Stomach (tissue), 9 donors: ENCODE data around the gene MAP4K5. TPM values are rescaled to one million over a fixed set of nuclear protein-coding genes. Genes with fewer than 3 reads are reported as not detected.
A peak's percentile ranks its signal among the peaks of the same experiment; 100 is the strongest.
"Not testable (repeated sequence)": the region's sequence is repeated elsewhere in the genome, so short reads cannot be mapped to it uniquely, and the experiment has no call there.

Experiments used
- DNase-seq, 2 donors: peaks; one replicate each; pipeline versions ENCODE4 v3.0.0 to v3.0.0-alpha.2; 2013 to 2019
- H3K27ac ChIP-seq, 5 donors: fragments of 200-600 bp in 4 of 5; sonication (generic) in 4 of 5; one replicate each; pipeline ENCODE4 v1.5.1; 2013 to 2019; ENCODE audit warnings: mild to moderate bottlenecking in 1 of 5, moderate library complexity in 1 of 5
- H3K27me3 ChIP-seq, 3 donors: fragments of 200-600 bp; sonication (generic); one replicate each; pipeline ENCODE4 v1.5.1; 2017 to 2019; ENCODE audit warnings: mixed run types in 1 of 3
- H3K36me3 ChIP-seq, 4 donors: fragments of 200-600 bp; sonication (generic); 1 replicate in 3 of 4; 2 replicates in 1 of 4; pipeline ENCODE4 v1.5.1; 2016 to 2019
- H3K4me1 ChIP-seq, 4 donors: fragments of 200-600 bp; sonication (generic); one replicate each; pipeline ENCODE4 v1.5.1; 2016 to 2019
- H3K4me3 ChIP-seq, 4 donors: fragments of 200-600 bp; sonication (generic) in 3 of 4; one replicate each; pipeline ENCODE4 v1.5.1; 2016 to 2019; ENCODE audit warnings: mild to moderate bottlenecking in 1 of 4
- H3K9me3 ChIP-seq, 4 donors: fragments of 200-600 bp; sonication (generic); one replicate each; pipeline ENCODE4 v1.5.1; 2016 to 2019
- EP300 ChIP-seq: sonication (generic); formaldehyde crosslinking; IDR thresholded peaks from one replicate; pipeline ENCODE4 v1.6.1; 2017; ENCODE audit warnings: antibody characterized with exemption
- POLR2A ChIP-seq, 4 donors: fragments of 450-650 bp; IDR thresholded peaks; one replicate each; pipeline ENCODE4 v1.6.1; 2016; ENCODE audit warnings: antibody characterized with exemption in 4 of 4, control low read depth in 2 of 4, mild to moderate bottlenecking in 1 of 4, moderate library complexity in 1 of 4
- POLR2AphosphoS5 ChIP-seq, 3 donors: sonication (generic); formaldehyde crosslinking; IDR thresholded peaks; one replicate each; pipeline ENCODE4 v1.6.1; 2016; ENCODE audit warnings: antibody characterized with exemption in 3 of 3
- WGBS, 5 donors: extraction: QIAGEN DNeasy Blood & Tissue Kit in 3 of 5; methylation state at CpG; one replicate each; pipeline versions ENCODE4 v1.1.5 to v1.1.7; 2013 to 2018; 5-methylcytosine and 5-hydroxymethylcytosine counted together
- intact Hi-C: fragments of 100-400 bp; cut with DNase I; formaldehyde crosslinking; loops from one replicate; pipeline ENCODE4 v1.15.1; 2023; ENCODE audit warnings: low total_unique reads
- polyA plus RNA-seq, 3 donors: library from polyadenylated mRNA; stranded (reverse); fragments of 200-250 nt; gene quantifications; one replicate each; pipeline ENCODE4 v1.2.3, GENCODE V29; 2013
- total RNA-seq, 5 donors: library from RNA; depleted of rRNA; stranded (reverse); fragments of >200 nt; gene quantifications; one replicate each; pipeline versions ENCODE4 v1.1.0 to v1.2.3, GENCODE V29; 2014 to 2016
- TF ChIP-seq, protein P1 (sequence below), 7 experiments: fragments of 450-650 bp in 4 of 7; fragments of 200-600 bp in 3 of 7; sonication (generic) in 3 of 7; IDR thresholded peaks; one replicate each; pipeline ENCODE4 v1.5.1; 2016 to 2019; ENCODE audit warnings: antibody characterized with exemption in 7 of 7, control low read depth in 2 of 7, mild to moderate bottlenecking in 1 of 7
- donor health status: healthy with polysubstance abuse.
- donor health status: Bipolar disorder and iron deficiency.
- donor health status: healthy.

MAP4K5 gene
- total and polyA plus RNA-seq, 8 donors: 6.4 to 297 (median 77.3) TPM

DNA sequence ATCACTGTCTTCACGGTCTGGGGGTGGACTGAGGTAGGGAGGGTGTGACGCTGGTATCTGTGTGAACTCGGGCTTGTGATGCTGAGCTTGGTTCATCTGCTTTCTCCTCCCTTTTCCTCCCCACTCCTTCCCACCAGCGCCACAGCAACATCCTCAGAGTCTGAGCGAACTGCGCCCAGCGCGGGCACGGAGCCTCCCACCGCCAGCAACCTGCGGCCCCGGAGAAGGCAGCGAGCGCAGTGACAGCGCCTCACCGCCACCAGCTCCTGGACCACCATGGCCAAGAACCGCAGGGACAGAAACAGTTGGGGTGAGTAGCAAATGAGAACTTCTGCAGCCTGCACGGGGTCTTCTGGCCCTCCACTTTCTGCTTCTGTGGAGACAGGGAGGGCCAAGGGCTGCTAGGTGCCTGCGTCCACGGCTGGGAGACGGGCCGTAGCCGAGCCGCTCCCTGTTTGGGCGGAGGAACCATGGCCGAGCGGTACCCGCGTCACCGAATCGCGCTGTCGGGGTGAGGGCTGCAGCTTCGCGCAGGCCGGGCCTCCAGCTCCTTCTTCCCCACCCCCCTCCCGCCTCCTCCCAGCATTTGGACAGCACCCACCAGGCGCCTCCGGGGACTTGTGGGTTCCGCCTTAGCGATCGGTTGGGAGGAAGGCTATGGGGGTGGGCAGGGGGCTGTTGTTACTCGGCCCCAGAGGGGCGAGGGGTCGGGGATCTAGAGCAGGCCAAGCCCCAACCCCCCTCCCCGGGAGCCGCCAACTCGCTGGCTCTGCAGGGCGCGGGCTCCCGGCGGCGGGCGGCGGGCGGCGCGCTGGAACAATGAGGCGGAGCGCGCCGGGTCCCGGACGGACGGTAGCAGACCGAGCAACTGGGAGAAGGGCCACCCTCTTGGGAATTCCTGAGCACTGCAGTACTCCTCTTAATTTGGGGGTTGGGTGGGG lies 27.9 kb upstream of the MAP4K5 start, which contains the start of gene ATL1:
TSS of gene ATL1 (plus strand) at position 156 of the 941 bp plus-strand sequence. CDS start at position 277, 121 bp downstream.
- TF ChIP-seq, protein P1, sequence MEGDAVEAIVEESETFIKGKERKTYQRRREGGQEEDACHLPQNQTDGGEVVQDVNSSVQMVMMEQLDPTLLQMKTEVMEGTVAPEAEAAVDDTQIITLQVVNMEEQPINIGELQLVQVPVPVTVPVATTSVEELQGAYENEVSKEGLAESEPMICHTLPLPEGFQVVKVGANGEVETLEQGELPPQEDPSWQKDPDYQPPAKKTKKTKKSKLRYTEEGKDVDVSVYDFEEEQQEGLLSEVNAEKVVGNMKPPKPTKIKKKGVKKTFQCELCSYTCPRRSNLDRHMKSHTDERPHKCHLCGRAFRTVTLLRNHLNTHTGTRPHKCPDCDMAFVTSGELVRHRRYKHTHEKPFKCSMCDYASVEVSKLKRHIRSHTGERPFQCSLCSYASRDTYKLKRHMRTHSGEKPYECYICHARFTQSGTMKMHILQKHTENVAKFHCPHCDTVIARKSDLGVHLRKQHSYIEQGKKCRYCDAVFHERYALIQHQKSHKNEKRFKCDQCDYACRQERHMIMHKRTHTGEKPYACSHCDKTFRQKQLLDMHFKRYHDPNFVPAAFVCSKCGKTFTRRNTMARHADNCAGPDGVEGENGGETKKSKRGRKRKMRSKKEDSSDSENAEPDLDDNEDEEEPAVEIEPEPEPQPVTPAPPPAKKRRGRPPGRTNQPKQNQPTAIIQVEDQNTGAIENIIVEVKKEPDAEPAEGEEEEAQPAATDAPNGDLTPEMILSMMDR (IDR thresholded peaks at IDR 0.05): no peak
- TF ChIP-seq POLR2AphosphoS5 (IDR thresholded peaks at IDR 0.05): peak in 2 of 3 donors; percentile 6 to 25

DNA sequence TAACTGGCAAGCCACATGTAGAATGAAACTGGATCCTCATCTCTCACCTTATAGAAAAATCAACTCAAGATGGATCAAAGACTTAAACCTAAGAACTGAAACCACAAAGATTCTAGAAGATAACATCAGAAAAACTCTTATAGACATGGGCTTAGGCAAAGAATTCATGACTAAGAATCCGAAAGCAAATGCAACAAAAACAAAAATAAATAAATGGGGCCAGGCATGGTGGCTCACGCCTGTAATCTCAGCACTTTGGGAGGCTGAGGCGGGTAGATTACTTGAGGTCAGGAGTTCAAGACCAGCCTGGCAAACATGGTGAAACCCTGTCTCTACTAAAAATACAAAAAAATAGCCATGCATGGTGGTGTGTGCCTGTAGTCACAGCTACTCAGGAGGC lies 20.4 kb upstream of the MAP4K5 start:
- H3K4me1 ChIP-seq, intact Hi-C loops, H3K27me3 ChIP-seq, H3K36me3 ChIP-seq, H3K27ac ChIP-seq, H3K4me3 ChIP-seq, DNase-seq, H3K9me3 ChIP-seq: not testable (repeated sequence)
- WGBS, 5 donors: 78 to 83% (median 80%) methylated on average over 3 of the region's 3 CpGs

More for the DNA sequence above, 27.9 kb upstream of the MAP4K5 start, which contains the start of gene ATL1:
- WGBS, 5 donors: 0 to 1% (median 0%) methylated on average over 13 to 66 of the region's 66 CpGs
- DNase-seq: peak; percentile 68 to 93
- Histone ChIP-seq H3K36me3 (no peaks in the 10 kb centered on the region), H3K27ac (peak within 1 kb of the TSS; percentile 85 to 94 (median 93)), H3K9me3 (no peaks in the 10 kb centered on the region), H3K27me3 (no peaks in the 10 kb centered on the region), H3K4me3 (peak within 1 kb of the TSS; percentile 77 to 93 (median 86)), H3K4me1 (peaks cover 7 to 22% (median 20%) of the 10 kb centered on the region in 4 donors)
- intact Hi-C loops: no loop called here

DNA sequence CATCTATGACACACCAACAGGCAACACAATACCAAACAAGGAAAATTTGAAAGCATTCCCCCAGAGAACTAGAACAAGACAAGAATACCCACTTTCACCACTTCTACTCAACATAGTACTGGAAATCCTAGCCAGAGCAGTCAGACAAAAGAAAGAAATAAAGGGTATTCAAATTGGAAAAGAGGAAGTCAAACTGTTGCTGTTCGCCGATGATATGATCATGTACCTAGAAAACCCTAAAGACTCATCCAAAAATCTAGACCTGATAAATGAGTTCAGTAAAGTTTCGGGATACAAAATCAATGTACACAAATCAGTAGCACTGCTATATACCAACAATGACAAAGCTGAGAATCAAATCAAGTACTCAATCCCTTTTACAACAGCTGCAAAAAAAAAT lies 19.5 kb upstream of the MAP4K5 start:
- no peaks in the 10 kb centered on the region for H3K36me3 ChIP-seq
- H3K4me3 ChIP-seq: no peak overlapping the region
- no peak for DNase-seq
- 73 to 86% (median 81%) methylated on average over 3 of the region's 3 CpGs for WGBS, 5 donors
- no peaks in the 10 kb centered on the region for H3K4me1 ChIP-seq
- TF ChIP-seq POLR2A (IDR thresholded peaks at IDR 0.05): no peak
- no peak for TF ChIP-seq EP300
- no peak for TF ChIP-seq POLR2AphosphoS5 (IDR thresholded peaks at IDR 0.05)
- TF ChIP-seq, protein P1 (IDR thresholded peaks at IDR 0.05): no peak
- no peaks in the 10 kb centered on the region for H3K27me3 ChIP-seq
- intact Hi-C loops: no loop called here
- H3K27ac ChIP-seq: no peak overlapping the region
- H3K9me3 ChIP-seq: no peaks in the 10 kb centered on the region

GRCh38 chr14:50550294-50550693 lies 17.9 kb upstream of the MAP4K5 start:
- intact Hi-C loops: no loop called here
- TF ChIP-seq, protein P1 (IDR thresholded peaks at IDR 0.05): no peak
- TF ChIP-seq POLR2A (IDR thresholded peaks at IDR 0.05) (no peak), POLR2AphosphoS5 (IDR thresholded peaks at IDR 0.05) (no peak), EP300 (no peak)
- Histone ChIP-seq H3K27me3 (no peaks in the 10 kb centered on the region), H3K36me3 (no peaks in the 10 kb centered on the region), H3K9me3 (no peaks in the 10 kb centered on the region), H3K27ac (no peak overlapping the region), H3K4me1 (peaks cover 0 to 8% (median 3%) of the 10 kb centered on the region in 4 donors), H3K4me3 (no peak overlapping the region)
- no peak for DNase-seq
- 94 to 100% (median 100%) methylated on average over 1 of the region's 1 CpG for WGBS, 5 donors

DNA sequence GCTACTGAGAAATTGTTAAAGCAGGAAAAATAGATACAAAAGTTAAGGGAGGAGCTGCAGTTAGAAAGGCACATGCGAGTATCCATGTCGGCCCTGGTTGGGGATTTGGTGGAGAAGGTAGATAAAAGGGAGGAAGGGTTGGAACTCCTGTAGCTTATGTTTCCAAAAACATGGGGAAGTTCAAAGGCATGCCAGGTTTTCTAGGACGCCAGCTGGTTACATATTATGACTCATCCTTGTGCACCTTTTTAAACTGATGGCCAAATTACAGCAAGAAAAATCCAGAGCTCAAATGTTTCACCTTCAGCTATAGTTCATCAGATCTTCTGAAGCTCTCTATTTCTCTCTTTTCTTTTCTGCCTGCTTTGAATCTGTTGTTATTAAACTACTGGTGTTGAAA lies 13.2 kb upstream of the MAP4K5 start:
- Histone ChIP-seq H3K9me3 (no peaks in the 10 kb centered on the region), H3K36me3 (no peaks in the 10 kb centered on the region), H3K27ac (no peak overlapping the region), H3K4me1 (peaks cover 0 to 29% (median 12%) of the 10 kb centered on the region in 4 donors), H3K4me3 (no peak overlapping the region), H3K27me3 (no peaks in the 10 kb centered on the region)
- intact Hi-C loops: loop anchor here (10.0 kb wide), 1 partner anchor 229 kb away; no protein-coding TSS in a partner anchor
- TF ChIP-seq POLR2A (IDR thresholded peaks at IDR 0.05) (no peak), POLR2AphosphoS5 (IDR thresholded peaks at IDR 0.05) (no peak), EP300 (no peak)
- TF ChIP-seq, protein P1 (IDR thresholded peaks at IDR 0.05): no peak
- WGBS, 5 donors: 48 to 59% (median 51%) methylated on average over 3 of the region's 3 CpGs
- DNase-seq: no peak
